ENCODE data around the gene CUL2. TPM values are rescaled to one million over a fixed set of nuclear protein-coding genes. Genes with fewer than 3 reads are reported as not detected.
A peak's percentile ranks its signal among the peaks of the same experiment; 100 is the strongest.

The CUL2 gene
- total and polyA plus RNA-seq, 10 of the 15 experiments (the other 5 are each of a cell fraction or from before 2014, with no cell fraction given) = 11.9 to 56.5 (median 33.2) TPM

DNA sequence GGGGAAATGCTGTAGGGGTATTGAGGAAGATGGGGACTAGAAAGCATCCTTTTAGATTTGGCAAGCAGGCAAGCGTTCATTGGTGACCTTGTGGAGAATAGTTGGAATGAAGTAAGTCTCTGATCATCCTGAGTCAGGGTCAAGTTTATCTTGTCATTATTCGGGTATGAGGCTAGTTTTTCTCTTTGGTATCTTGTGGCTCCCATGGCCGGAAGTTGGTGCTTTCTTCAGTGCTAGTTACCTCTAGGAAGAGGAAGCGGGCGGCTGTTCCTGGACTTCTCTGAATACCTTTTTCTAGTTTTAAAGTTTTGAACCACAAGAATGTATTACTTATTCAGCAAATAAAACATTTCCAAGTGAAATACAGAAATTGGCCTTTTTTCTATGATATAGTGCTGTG is 45.7 kb upstream of the CUL2 start:
- Histone ChIP-seq H3K27me3 (replicated peaks in 1 of 2; ENCODE audit: control insufficient read depth in 2 of 2, insufficient read depth in 2 of 2, low read length in 1 of 2) (no peaks in the 10 kb centered on the region), H3K79me2 (ENCODE audit: control insufficient read depth, insufficient read depth, low read length) (peaks cover 82% of the 10 kb centered on the region), H3K9ac (ENCODE audit: control insufficient read depth, insufficient read depth, low read length) (peak overlapping the region; percentile 31), H3K27ac (ENCODE audit: control insufficient read depth, insufficient read depth) (peak overlapping the region; percentile 83), H2AFZ (ENCODE audit: control insufficient read depth, low read depth, low read length) (peak overlapping the region; percentile 57), H4K20me1 (ENCODE audit: control insufficient read depth, insufficient read depth) (no peaks in the 10 kb centered on the region), H3K4me3 (peak overlapping the region; percentile 18; the same call in 1 of the 2 replicates), H3K4me2 (ENCODE audit: control insufficient read depth, insufficient read depth) (peak overlapping the region; percentile 93), H3K9me3 (replicated peaks; ENCODE audit: control insufficient read depth, insufficient read depth, low read length) (no peaks in the 10 kb centered on the region), H3K4me1 (ENCODE audit: control insufficient read depth, insufficient read depth, low read length) (peaks cover 28% of the 10 kb centered on the region), H3K36me3 (ENCODE audit: control insufficient read depth in 2 of 2, insufficient read depth in 2 of 2, low read length in 1 of 2) (peaks cover 0 to 3% of the 10 kb centered on the region in 2 experiments; a peak in 1 of 4 replicates)
- TF ChIP-seq PAX8 (IDR thresholded peaks at IDR 0.05) (0 out of 2 replicates have a peak, but pooled peaks have one; percentile 39), ETV6 (conservative IDR thresholded peaks at IDR 0.05 in 1 of 2, IDR thresholded peaks at IDR 0.05 in 1 of 2; ENCODE audit: borderline replicate concordance in 1 of 2, low read depth in 1 of 2) (peak in 1 of 2 experiments; percentile 64; a peak in 1 of 4 replicates), GABPA (IDR thresholded peaks at IDR 0.05; ENCODE audit: low read depth) (peak; percentile 36; the same call in 1 of the 2 replicates), ESRRA (IDR thresholded peaks at IDR 0.05; ENCODE audit: low read length) (no peak), SPI1 (IDR thresholded peaks at IDR 0.05; ENCODE audit: borderline replicate concordance, insufficient read depth, low read depth, low read length) (peak; percentile 37; the same call in 1 of the 2 replicates), RUNX3 (IDR thresholded peaks at IDR 0.05; ENCODE audit: low read length) (peak; percentile 42), WRNIP1 (IDR thresholded peaks at IDR 0.05; ENCODE audit: borderline replicate concordance, low read depth, low read length) (no peak), SREBF1 (IDR thresholded peaks at IDR 0.05; ENCODE audit: low read length) (no peak)
- CTCF ChIA-PET = interaction anchor here (1.4 to 14.2 kb wide), 2 partner anchors 9 to 61 kb away, joined by 4 to 185 read pairs; partner anchors contain the start of gene CREM
- TSS peak; percentile 92 for BruUV-seq (replicated peaks)
- in situ Hi-C loops (cut with MboI) (no loop called here), intact Hi-C loops (cut with micrococcal nuclease; ENCODE audit: unreplicated experiment) (loop anchor here (1.0 kb wide), 1 partner anchor 13 kb away; no protein-coding TSS in a partner anchor)
- SMC1A ChIA-PET (ENCODE audit: uncharacterized antibody, unreplicated experiment) = interaction anchor here (0.8 to 4.6 kb wide), 4 partner anchors 10 to 70 kb away, joined by 3 to 37 read pairs (median 16); no protein-coding TSS in a partner anchor
- WGBS (ENCODE audit: insufficient coverage, insufficient replicate concordance, low lambda C conversion rate, missing lambda C conversion rate) = 0% methylated on average over 5 of the region's 5 CpGs
- FAIRE-seq (no peak), ATAC-seq (peak; percentile 36), DNase-seq (ENCODE audit: low read depth, low spot score) (no peak)
- POLR2A ChIA-PET = interaction anchor here (0.6 to 2.2 kb wide), 2 partner anchors 13 to 60 kb away, joined by 3 to 18 read pairs; no protein-coding TSS in a partner anchor
- RAD21 ChIA-PET (ENCODE audit: unreplicated experiment) = interaction anchor here (1.4 to 12.2 kb wide), 4 partner anchors 9 to 60 kb away, joined by 3 to 201 read pairs (median 24); partner anchors contain the start of gene CREM

Measured in GM12878 (cell line).